VCaP (cell line): ENCODE measurements around the gene SECTM1.
"Not testable (repeated sequence)": the region's sequence is repeated elsewhere in the genome, so short reads cannot be mapped to it uniquely, and the experiment has no call there.

ENCODE experiments used
- H3K27ac ChIP-seq: fragments of 450-650 bp; 2 replicates; pipeline ENCODE4 v1.5.1; 2017
- TF ChIP-seq, protein P1 (sequence below): fragments of 450-650 bp; conservative IDR thresholded peaks from 2 replicates; pipeline ENCODE4 v1.5.1; 2017; ENCODE audit warnings: mild to moderate bottlenecking, moderate library complexity

SECTM1 gene

DNA sequence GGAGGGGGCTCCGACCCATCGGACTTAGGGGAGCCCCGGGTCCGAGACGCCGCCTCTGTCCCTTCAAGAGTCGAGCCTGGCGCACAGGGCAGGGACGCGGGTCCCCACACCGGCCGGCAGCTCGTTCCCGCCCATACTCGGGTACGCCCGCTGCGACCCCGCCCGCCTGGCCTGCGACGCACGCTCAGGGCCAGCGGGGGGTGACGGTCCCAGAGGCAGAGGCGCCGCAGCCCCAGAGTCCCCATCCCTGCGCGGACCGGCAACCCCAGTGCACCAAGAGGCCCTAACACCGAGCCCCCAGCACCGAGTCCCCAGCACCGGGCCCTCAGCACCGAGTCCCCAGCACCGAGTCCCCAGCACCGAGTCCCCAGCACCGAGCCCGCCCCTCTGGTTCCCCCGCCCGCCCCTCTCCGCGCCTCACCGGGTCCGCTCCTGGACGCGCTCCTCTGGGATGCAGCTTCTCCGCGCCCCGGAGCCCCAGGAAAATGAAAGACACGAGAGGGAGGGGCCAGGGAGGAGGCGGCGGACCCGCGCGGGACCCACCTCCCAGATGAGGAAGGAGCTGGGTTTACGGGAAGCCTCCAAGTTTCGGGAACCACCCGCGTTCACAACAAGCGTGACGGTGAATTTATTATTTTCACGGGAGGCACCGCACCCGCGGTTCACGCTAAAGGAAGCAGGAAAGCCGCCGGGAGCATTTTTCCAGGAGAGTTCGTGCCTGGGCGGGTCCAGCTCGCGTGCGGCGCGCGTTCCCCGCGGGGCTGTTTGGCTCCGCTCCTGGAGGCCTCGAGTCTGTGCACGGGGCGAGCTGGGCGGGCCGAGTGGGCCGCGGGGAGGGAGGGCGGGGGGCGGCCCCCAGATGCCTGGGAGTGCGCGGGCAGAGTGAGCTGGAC, at the start of gene SECTM1:
Gene SECTM1 (minus strand): TSS at position 488 of the 893 bp plus-strand sequence. CDS start 6,526 bp downstream, outside the sequence.
- peak within 1 kb of the TSS; percentile 91 for H3K27ac ChIP-seq
- TF ChIP-seq, protein P1, sequence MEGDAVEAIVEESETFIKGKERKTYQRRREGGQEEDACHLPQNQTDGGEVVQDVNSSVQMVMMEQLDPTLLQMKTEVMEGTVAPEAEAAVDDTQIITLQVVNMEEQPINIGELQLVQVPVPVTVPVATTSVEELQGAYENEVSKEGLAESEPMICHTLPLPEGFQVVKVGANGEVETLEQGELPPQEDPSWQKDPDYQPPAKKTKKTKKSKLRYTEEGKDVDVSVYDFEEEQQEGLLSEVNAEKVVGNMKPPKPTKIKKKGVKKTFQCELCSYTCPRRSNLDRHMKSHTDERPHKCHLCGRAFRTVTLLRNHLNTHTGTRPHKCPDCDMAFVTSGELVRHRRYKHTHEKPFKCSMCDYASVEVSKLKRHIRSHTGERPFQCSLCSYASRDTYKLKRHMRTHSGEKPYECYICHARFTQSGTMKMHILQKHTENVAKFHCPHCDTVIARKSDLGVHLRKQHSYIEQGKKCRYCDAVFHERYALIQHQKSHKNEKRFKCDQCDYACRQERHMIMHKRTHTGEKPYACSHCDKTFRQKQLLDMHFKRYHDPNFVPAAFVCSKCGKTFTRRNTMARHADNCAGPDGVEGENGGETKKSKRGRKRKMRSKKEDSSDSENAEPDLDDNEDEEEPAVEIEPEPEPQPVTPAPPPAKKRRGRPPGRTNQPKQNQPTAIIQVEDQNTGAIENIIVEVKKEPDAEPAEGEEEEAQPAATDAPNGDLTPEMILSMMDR, result no peak

DNA sequence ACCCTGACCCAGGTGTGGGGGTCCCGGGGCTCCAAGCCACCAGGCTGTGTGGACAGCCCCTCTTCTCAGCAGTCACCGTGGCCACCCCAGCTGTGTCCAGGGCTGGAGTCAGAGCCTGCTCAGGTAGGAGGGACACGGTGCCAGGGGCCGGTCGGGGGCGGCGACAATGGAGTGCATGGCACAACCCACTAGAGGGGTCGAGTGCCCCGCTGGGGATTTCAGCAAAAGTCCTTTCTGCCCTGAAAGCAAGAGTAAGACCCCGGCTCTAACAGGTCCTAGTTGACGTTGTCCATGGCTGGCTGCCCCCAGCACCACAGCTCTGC, 49.3 kb upstream of the SECTM1 start:
- H3K27ac ChIP-seq, result no peak overlapping the region
- TF ChIP-seq, protein P1, result no peak

DNA sequence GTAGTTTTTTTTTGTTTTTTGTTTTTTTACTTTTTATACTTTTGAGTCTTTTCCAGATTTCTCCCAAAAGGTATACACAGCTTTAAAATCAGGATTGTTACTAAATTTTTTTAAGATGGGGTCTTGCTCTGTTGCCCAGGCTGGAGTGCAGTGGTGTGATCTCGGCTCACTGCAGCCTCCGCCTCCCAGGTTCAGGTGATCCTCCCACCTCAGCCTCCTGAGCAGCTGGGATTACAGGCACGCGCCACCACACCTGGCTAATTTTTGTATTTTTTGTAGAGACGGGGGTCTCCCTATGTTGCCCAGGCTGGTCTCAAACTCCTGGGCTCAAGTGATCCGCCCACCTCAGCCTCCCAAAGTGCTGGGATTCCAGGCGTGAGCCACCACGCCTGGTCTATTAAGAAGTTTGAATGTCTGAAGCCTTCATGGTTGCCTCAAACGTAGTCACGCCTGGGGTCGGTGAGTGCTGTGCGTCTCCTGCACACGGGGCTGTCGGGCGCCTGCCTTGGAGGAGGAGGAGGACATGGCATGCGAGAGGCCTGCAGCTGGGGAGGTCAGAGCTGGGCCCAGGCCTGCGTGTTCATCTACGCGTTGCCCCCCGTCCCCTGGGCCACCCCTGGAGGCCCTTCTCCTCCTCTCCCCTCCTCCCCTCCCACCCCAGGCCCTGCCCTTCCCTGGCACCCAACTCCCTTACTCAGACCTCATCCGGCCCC, 48.8 kb upstream of the SECTM1 start:
- not testable (repeated sequence) for H3K27ac ChIP-seq

DNA sequence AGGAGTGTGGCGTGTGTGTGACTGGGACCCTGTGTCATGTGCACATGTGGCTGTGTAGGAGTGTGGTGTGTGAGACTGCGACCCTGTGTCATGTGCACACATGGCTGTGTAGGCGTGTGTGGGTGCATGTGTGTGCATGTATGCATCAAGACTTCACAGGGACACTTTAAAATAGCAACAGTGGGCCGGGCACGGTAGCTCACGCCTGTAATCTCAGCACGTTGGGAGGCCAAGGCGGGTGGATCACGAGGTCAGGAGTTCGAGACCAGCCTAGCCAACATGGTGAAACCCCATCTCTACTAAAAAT, 48.1 kb upstream of the SECTM1 start:
- H3K27ac ChIP-seq, result not testable (repeated sequence)

DNA sequence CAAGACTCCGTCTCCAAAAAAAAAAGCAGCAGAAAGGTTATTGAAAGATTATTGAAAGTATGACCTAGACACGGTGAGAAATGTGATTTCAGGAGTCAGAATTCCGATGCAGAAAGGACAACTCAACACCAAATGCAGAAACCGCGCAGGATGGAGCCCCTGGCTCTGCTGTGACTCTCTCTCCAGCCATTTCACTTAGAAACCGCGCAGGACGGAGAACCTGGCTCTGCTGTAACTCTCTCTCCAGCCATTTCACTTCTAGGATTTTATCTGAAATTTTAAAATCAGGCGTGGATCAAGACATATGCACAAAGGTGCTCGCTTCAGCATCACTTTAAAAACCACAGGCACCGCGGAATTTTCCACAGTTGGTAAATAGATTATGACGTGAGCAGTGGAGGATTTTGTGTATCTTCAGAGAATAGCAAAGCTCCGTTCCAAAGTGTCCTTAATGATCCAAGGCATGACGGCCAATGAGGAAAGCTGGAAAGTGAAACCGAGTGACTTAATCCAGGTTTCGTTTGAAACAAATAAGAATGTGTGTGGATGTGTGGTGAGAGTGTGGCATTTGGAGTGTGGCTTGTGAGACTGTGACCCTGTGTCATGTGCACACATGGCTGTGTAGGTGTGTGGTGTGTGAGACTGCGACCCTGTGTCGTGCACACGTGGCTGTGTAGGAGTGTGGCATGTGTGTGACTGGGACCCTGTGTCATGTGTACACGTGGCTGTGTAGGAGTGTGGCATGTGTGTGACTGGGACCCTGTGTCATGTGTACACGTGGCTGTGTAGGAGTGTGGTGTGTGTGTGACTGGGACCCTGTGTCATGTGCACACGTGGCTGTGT, 47.5 kb upstream of the SECTM1 start:
- TF ChIP-seq, protein P1, result no peak
- H3K27ac ChIP-seq, result peak overlapping the region; percentile 19; the same call in 1 of the 2 replicates

DNA sequence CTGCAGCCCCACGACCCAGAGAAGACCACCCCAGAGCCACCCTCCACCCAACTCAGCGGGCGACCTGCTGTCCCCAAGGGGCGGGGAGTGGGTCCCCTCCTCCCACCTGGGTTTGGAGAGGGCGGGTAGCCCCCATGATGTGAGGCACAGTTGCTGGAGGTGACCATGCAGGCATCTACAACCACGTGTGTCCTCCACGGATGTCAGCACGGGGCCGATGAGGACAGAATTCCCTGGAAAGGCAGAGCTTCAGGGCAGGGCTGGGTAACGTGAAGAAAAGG, 45.1 kb upstream of the SECTM1 start:
- no peak overlapping the region for H3K27ac ChIP-seq
- TF ChIP-seq, protein P1, result no peak

DNA sequence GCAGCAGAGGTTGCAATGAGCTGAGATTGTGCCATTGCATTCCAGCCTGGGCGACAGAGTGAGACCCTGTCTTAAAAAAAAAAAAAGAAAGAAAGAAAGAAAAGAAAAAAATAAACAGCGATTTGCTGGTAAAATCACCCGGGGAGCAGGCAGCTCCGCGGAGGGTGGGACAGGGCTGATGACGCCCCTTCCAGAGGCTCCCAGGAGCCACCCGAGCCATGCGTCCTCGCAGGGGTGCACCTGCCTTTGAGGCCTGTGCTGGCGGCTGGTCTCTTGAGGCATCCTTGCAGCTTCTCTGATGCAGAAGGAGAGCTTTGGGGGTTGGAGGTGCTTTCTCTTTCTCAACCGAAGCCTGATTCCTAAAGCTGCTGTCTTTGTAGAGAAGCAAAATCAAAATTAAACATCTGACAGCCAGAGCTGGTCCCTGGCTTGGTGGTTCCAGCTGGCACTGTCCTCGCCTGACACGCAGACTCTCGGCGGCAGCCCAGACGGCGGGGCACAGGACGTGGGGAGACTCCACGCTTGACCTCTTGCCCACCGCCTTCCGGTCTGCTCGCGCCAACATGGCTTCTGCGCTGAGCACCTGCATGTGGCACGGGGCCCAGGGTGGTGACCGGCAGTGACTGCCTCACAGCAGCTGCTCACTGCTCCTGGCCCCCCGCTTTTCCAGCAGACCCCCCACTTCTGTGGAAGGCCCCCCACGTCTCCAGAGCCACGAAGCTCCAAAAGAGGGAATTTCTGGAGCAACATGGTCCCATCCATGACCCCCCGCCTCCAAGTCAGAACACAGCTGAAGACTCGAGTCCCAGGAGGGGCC, 44.6 kb upstream of the SECTM1 start:
- H3K27ac ChIP-seq, result no peak overlapping the region
- TF ChIP-seq, protein P1, result no peak

DNA sequence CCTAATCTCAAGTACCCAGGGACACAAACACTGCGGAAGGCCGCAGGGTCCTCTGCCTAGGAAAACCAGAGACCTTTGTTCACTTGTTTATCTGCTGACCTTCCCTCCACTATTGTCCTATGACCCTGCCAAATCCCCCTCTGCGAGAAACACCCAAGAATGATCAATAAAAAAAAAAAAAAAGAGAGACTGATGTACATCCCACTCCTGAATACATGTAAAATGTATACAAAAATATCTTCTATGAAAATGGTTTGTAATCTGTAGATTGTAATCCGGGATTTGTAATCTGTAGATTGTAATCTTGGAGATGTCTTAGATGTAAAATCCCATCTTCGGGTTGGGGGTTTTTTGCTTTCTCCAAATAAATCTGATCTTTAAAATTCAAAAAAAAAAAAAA, 43.7 kb upstream of the SECTM1 start:
- H3K27ac ChIP-seq, result not testable (repeated sequence)
